ENCODE measurements around the gene RBBP5.

Gene RBBP5

DNA sequence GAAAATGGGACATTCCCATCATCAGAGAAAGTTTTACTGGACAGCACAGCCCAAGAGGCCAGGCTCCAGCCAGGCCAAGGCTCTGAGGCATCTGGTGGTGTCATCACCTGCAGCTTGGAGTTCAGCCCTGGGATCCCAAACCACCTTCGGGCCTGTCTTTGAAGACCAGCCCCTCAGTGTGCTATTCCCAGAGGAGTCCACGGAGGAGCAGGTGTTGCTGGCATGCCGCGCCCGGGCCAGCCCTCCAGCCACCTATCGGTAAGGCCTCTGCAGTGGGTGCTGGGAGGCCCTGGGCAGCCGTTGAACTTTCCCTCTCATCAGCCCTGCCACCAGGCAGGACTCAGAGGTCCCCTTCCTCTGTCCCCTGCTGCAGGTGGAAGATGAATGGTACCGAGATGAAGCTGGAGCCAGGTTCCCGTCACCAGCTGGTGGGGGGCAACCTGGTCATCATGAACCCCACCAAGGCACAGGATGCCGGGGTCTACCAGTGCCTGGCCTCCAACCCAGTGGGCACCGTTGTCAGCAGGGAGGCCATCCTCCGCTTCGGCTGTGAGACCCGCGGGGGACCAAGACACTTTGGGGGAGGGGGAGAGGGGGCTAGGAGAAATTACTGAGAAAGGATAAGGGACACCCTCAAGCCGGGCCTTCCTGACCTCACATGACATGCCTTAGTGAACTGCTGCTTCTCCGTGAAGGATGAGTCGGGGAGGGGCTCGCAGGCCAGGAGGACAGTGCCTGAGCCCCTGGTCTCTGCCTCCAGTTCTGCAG lies 63.8 kb downstream of the RBBP5 start:
- DNase-seq (ENCODE audit: low read depth in 2 of 2): no peak

DNA sequence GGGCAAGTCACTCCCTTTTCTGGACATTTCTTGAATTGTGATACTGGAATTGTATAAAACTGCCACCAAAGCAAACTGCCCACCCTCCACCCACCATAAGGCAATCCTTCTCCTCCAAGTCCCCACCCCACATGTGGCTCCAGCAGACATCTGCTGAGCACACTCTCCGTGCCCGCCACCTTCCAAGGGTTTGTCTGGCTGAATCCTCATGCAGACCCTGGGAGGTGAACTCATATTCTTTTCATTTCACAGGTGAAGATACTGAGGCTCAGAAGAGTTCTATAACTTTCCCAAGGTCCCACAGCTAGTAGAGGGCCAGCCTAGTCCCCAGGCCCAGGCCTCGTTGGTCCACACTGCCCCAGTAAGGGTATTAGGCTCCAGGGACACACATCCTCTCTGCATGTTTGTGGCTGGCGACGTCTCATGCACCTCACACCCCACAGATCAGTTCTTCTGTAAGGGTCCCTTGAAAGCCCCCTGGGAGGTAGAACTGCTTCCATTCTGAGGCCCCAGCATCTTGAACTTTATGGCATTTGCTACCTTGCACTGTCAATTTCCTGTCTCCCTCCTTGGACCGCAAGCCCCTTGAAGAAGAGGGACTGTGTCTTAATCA lies 64.7 kb downstream of the RBBP5 start:
- DNase-seq (ENCODE audit: low read depth in 2 of 2): no peak

DNA sequence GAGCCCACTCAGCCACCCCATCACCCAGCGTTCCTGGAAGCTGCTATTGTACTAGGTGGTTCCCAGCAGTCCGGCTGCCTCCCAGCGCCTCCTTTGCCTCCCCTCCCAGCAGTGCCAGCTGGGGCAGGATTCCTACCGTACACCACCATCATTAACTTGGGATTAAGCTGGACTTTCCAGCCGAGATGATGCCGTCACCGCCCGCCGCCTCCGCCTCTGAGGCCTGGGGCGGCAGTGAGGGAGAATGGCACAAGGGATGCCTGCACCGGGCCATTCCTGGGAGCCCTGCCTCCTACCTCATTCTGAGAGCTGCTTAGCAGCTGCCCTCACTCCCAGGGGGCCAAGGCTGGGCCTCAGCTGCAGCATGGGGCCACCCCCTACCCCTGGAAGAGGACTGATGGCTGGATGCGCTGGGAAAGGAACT lies 65.6 kb downstream of the RBBP5 start:
- DNase-seq (ENCODE audit: low read depth in 2 of 2): no peak

DNA sequence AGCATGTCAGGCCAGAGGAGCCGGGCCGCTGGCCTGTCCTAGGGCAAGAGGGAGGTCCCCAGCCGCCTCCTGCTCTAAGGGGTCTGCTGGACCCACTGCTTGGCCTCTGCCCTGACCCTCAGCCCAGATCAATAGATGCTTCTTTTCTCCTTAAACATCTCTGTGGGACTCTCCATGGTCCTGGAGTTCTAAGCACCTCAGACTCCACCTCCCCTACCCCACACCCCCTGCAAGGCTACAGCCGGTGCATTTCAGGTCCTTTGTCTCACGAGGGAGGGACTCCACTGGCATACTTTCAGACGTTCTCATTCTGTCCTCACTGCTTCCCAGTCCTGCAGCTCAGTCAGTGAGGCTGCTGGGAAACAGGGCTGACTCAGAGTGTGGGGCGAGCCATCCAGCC lies 67.8 kb downstream of the RBBP5 start:
- DNase-seq (ENCODE audit: low read depth in 2 of 2): no peak

DNA sequence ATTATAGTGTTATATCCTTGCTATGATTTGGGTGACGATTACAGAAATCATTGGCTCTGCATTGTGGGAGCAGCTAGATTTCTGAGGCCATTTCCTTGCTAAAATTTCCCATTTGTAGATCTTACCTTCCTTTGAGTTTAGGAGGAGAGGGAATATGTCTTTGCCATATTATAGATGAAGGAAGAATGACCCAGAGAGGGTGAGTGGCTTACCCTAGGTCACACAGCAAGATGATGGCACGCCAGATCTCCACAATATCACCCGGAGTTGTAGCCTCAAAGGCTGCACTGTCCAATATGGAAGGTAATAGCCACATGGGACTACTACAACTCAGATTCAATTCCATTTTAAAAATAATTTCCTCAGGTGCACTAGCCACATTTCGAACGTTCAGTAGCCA lies 68.5 kb downstream of the RBBP5 start:
- no peak for DNase-seq (ENCODE audit: low read depth in 2 of 2)

DNA sequence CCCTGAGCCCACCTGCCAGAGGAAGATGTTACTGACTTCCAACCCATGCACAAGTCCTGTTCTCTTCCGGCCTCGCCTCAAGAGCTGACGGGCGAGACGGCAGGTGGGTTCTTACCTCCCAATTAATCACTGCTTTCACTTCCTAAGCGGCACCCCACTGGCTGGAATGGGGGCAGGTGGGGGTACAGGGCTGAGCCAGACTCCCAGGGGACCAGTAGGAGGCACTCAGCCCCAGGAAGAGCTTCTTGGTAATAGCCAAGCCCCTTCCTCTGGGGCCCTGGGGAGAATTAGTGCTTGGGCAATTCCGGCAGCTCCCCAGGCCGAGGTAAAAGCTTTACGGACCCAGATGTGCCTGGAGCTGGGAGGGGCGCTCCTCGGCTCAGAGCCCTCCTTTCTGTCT lies 69.1 kb downstream of the RBBP5 start:
- DNase-seq (ENCODE audit: low read depth in 2 of 2): no peak

DNA sequence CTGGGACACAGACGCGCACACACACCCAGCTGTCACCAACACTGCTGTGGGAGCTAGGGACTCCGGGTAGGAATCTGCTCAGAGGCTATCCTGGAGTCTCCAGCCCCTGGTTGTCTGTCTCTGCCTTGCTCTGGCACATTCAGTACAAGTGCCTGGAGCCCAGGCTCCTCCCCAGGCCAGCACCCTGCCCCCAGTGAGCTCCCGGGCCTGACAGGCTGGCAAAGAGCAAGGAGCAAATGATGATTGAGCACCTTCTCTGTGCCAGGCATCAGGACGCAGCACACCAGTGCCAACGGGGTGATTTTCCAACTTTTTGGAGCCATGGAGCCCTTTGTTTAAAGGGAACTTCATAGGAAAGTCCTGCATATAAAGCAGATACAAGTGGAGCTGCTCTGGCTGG lies 72.3 kb downstream of the RBBP5 start:
- no peak for DNase-seq (ENCODE audit: low read depth in 2 of 2)

DNA sequence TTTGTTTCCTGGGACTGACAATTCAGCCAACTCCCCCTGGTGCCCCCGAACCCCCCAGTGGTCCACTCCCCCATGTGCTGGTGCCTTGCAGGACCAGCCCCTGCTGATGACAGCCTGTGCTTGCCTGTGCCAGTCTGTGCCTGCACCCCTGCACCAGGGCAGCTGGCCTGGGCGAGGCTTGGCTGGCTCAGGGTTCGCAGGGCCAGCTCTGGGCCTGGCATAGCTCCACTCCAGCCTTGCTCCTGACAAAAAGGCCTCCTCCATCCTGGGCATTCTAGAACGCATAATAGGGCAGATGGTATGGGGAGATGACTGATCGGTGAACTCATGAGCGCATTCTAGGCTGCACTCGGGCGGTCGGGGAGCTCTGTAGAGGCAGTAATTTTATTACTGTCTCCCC lies 73.4 kb downstream of the RBBP5 start:
- no peak for DNase-seq (ENCODE audit: low read depth in 2 of 2)

DNA sequence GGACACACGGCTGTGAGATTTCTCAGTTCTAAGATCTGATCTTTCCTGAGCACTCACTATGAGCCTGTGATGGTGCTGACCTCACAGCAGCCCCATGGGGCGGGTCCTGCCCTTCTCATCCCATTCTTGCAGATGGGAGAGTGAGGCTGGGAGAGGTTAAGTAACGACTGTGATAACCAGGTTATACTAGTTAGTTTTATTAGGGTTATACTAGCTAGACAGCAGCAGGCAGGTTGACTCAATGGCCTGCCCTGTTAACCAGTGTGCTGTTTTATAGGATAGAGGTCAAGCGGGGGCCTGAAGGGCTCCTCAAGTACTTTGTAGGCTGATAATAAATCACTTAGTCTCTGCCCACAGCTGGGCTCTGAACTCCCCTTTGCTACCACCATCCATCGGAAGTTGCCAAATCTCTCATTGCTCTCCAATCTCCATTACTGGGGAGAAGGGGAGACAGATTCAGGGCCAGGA lies 74.0 kb downstream of the RBBP5 start:
- no peak for DNase-seq (ENCODE audit: low read depth in 2 of 2)

DNA sequence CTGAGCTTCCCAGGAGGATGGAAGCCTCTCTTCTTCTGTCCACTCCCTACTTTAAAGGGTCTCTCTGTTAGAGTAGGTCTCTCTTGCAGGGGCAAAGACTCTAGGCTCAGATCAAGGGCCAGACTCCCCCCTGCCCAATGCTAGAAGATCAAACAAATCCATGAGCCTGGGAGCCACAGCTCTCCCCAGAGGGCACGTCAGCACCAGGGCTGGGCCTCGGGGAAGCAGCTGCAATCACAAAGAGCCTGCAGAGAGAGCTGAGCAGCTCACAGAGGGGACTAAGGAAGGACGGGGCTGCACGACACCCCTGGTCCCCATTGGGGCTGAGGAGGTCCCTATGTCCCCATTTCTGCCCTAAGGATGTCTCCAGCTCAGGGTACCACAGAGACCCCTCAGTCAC lies 74.9 kb downstream of the RBBP5 start:
- no peak for DNase-seq (ENCODE audit: low read depth in 2 of 2)

DNA sequence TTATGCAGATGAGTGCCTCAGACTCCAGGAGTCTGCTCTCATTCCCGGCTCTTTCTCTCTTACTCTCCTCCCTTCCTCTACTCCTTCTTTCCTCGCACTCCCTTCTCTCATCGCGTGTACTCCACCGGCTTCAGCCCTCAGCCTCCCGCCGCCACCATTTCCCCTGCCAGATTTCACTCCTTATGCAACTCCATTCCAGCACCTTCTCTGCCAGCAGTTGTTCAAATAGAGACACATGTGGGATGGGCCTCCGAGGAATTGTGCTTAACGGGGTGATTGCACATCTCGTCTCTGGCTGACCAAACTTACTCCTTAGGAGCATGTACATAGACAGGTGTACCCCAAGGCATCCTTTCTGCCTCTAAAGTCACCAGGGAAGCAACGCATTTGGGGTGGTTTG lies 76.6 kb downstream of the RBBP5 start:
- no peak for DNase-seq (ENCODE audit: low read depth in 2 of 2)

DNA sequence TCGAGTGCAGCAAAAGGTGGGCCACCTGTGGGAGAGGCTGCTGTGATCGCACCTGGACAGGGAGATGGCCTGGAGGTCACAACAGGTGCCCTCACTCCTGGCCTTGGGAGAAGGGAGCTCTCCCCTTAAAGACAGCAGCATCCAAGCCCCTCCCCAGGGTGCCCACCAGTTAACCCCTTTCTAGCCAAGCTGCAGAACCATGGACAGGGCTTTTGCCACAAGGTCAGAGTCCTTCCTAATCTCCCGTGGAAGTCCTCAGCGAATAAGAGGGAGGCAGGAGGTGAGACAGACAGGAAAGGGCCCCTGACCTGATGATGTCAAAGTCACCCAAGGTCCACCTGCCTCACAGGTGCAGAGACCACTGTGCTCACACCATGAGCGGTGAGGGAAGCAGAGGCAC lies 77.0 kb downstream of the RBBP5 start:
- no peak for DNase-seq (ENCODE audit: low read depth in 2 of 2)

DNA sequence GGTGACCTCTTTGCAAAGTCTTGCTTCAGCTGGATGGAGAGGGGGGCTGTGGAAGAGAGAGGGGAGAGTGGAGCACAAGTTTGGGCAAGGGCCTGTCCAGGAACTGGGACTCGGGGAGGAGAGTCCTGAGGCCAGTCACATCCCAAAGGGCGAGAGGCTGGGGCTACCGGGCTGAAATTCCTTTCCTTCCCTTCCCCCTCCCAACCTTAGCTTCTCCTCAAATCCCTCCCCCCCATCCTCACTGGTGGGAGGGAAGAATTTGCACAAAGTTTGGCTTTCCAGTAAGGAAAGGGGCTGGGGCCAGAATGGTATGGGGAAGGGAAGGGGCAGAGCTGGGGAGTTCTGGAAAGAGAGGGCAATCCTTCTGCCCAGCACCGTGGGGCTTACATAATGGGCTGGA lies 77.9 kb downstream of the RBBP5 start:
- DNase-seq (ENCODE audit: low read depth in 2 of 2): no peak

DNA sequence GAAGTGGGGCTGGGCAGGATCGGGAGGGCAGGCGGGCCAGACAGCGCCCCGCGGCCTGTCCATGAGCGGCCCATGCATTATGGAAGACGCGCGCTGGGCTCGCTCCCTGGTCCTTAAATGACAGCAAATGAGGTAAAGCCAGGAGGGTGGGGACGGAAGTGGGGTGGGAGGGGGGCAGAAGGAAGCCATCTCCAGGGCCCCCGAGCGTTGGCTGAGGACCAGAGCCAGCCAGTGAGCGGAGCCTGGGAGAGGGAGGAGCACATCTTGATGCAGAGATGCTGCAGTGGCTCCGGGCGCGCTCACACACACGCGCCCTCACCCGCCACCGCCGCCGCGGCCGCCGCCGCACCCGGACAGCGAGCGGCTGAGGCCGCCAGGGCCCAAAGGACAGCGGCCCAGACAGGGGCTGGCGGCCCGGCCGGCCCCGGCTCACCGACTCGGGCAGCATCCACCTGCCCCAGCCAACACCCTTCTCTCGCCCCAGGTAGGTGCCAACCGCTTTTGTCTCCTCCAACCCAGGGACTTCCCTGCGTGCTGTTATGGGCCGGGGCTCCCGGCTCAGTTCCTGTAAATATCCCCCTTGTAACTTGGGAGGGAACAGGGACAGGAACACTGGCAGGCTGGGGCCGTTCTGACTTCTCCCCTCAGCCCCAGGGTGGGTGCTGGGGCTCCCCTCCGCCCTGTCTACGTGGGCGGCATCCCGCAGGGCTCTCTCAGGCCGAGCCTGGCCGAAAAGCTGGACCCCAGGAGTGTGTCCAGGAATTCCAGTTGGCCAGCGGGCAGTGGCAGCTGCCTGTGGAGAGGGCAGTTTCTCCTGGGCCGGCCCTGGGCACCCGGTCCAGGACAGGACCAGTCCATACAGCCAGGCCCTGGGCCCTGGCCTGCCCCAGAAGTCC lies 78.6 kb downstream of the RBBP5 start, which contains the start of gene CNTN2:
Gene CNTN2 (plus strand): TSS at position 302 of the 896 bp plus-strand sequence. CDS start 9,974 bp downstream, outside the sequence.
- no peak for DNase-seq (ENCODE audit: low read depth in 2 of 2)

DNA sequence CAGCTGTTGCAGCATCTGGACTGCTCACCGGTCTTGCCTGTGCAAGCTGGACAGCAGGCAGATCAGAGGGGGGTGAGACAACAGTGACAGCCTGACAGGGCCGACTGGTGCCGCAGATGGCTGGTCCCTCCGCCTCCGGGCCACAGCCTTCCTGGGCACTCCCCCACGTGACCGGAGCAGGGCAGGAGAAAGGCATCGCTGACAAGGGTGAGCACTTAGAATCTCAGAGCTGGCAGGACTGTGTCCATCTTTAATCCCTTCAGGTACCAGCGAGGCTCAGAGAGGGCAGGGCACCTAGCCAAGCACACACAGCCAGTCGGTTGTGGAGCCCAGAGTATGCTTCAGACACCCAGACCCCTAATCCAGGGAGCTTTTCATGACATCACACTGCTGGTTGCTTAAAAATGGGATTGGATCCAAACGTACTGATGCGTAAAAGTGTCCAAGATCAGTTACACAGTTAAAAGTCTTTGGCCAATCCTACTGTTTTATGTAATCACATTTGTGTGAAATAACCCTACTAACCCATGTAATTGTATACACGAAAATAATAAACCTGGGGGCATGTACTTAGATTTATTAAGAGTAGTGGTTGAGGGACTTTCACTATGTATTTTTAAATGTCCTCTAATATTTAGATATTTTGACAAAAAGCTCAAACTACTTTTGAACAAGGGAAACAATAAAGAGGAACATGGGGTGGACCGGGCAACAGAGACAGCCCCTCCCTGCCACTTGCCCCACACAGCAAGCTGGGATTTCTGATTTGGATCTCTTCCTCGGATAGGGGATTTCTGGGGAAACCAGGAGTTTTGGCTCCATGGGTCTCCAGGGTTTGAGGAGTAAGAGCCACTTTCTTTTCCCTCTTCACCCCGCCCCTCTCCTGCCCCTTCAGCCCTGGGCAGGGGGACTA lies 79.5 kb downstream of the RBBP5 start:
- no peak for DNase-seq (ENCODE audit: low read depth in 2 of 2)

DNA sequence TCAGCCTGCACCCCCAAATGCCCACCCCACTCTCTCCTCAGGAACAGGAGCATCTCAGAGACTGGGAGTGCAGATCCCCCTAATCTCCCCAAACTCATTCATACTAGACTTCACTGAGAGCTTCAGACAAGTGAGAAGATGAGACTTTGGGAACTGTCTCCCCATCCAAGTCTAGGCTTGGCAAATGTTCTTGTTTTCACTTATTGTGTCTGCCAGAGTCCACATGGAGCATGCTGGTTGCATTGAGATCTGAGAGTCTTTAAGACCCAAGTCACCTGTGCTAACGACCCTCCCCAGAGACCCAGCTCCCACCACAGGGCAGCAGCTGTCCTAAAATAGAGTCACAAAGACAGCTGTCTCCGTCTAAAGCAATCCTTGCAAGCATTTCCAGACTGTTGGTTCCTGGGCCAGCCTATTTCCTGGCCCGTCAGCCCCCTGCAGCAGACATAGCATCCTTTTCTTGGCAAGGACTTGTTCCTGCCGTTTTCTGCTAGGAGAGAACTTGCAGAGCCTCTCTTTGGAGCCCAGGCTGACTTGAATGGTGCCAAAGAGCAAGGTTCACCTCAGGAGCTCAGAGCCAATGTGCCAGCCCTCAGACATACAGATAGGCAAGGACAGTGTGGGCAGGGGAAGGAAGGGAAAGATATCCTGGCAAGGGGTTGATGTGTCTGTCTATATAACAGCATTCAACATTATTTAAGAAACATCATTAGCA lies 80.6 kb downstream of the RBBP5 start:
- no peak for DNase-seq (ENCODE audit: low read depth in 2 of 2)

DNA sequence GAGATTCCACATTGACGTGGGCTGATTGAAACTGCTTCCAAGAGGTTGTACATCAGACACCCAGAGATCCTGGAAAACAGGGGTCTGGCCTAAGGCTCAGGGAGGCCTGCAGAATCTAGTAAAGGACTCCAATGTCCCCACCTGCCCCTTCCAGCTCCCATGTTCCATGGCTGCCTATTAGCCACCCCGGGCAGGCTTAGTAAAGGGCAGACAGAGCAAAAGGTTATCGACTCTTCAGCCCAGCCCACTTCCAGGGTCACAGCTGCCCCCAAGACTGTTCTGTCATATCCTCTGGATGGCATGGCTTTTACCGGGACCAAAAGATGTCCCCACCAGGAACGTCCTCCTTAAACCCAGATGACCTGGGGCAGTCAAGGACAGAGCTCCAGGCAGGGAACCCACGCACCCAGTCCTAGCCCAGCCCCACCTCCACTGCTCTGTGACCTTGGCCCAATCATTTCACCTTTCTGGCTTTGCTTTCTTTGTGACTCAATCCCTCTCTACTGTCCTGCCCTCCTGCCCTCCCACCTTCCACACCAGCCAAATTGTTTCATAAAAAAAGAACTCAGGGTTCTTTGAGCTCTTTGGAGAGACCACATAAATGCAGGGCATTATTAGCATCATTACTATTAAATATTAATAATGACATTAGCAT lies 83.5 kb downstream of the RBBP5 start:
- no peak for DNase-seq (ENCODE audit: low read depth in 2 of 2)

DNA sequence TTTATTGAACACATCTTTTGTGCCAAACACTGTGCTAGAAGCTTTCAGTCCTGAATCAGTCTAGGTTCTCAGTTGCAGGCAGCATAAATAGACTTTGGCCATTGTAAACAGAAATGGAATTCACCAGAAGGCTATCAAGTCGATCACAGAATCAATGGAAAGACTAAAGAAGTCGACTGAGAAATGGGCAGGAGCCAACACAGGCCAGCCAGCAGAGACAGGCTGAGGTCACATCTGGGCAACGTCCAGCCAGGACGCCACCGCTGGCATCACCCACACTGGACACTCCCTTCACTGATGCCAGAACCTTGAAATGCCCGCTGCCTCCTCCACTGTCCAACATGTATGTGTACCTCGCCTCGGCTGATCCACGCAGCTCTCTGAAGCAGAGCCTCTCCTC lies 84.2 kb downstream of the RBBP5 start:
- DNase-seq (ENCODE audit: low read depth in 2 of 2): no peak
